Activated CD4-positive, alpha-beta memory T cell treated with anti-CD3 and anti-CD28 coated beads for 36 hours (primary cell): ENCODE measurements around the gene NABP2. TPM values are rescaled to one million over a fixed set of nuclear protein-coding genes. Genes with fewer than 3 reads are reported as not detected.

Source experiments
- CTCF ChIA-PET: fragments of 350-600 bp; sonication (Branson Sonifier 250); formaldehyde crosslinking; loops from one replicate; lab custom pipeline; 2021; ENCODE audit warnings: antibody characterized with exemption, inconsistent platforms; lab: Charles Lee
- POLR2A ChIA-PET: fragments of 350-600 bp; sonication (Branson Sonifier 250); formaldehyde crosslinking; loops from one replicate; lab custom pipeline; 2021; ENCODE audit warnings: antibody characterized with exemption; lab: Charles Lee
- DNase-seq: peaks from one replicate; pipeline ENCODE4 v3.0.0-alpha.2; 2020
- H3K27ac Mint-ChIP-seq: one replicate; pipeline ENCODE4 v1.8.0; 2021; ENCODE audit warnings: mixed read lengths
- H3K27me3 Mint-ChIP-seq: one replicate; pipeline ENCODE4 v1.8.0; 2021; ENCODE audit warnings: mixed read lengths
- H3K36me3 Mint-ChIP-seq: one replicate; pipeline ENCODE4 v1.8.0; 2021; ENCODE audit warnings: mixed read lengths
- H3K4me1 Mint-ChIP-seq: one replicate; pipeline ENCODE4 v1.8.0; 2021; ENCODE audit warnings: low read depth, mixed read lengths
- H3K4me3 Mint-ChIP-seq: one replicate; pipeline ENCODE4 v1.8.0; 2021; ENCODE audit warnings: mild to moderate bottlenecking, mixed read lengths
- H3K9me3 Mint-ChIP-seq: one replicate; pipeline ENCODE4 v1.8.0; 2021; ENCODE audit warnings: mixed read lengths
- intact Hi-C: fragments of 100-400 bp; cut with micrococcal nuclease; formaldehyde crosslinking; loops from one replicate; pipeline ENCODE4 v1.15.1; 2023
- total RNA-seq, 2 experiments: library from RNA; stranded (reverse); gene quantifications; one replicate each; pipeline ENCODE4 v1.2.3, GENCODE V29; 2021

The NABP2 gene
- total RNA-seq, 2 experiments from 2014 or later = 62.0 to 62.2 TPM

DNA sequence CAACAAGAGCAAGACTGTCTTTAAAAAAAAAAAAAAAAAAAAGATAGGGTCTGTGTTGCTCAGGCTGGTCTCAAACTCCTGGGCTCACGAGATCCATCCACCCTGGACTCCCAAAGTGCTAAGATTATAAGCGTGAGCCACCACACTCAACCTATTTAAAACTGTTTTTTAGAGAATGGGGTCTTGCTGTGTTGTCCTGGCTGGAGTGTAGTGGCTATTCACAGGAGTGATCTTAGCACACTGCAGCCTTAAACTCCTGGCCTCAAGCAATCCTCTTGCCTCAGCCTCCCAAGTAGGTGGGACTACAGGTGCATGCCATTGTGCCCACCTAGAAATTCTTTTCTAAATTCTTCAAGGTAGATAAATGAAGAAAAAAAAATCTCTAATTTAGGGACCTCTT, 50.2 kb downstream of the NABP2 start:
- intact Hi-C loops = no loop called here
- no peak for DNase-seq
- Mint-ChIP-seq H3K27ac (no peak overlapping the region), H3K4me1 (no peaks in the 10 kb centered on the region), H3K9me3 (no peaks in the 10 kb centered on the region), H3K4me3 (no peak overlapping the region), H3K27me3 (no peaks in the 10 kb centered on the region), H3K36me3 (peaks cover 31% of the 10 kb centered on the region)
- CTCF ChIA-PET = interaction anchor here (1.0 kb wide), 1 partner anchor 162 kb away, joined by 3 read pairs; no protein-coding TSS in a partner anchor
- POLR2A ChIA-PET = no interaction called here

DNA sequence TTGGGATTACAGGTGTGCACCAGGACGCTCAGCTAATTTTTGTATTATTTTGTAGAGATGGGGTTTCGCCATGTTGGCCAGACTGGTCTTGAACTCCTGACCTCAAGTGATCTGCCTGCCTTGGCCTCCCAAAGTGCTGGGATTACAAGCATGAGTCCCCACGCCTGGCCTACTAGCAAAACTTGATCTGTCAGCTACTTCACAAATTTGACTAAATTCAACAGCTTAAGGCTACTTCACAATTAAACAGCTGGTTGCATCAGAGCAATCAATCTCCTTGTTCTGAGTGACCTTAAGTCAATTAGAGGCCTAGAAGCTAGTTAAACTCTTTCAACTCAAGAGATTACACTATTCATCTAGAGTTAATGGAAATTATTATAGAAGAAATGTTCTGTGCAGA, 54.8 kb downstream of the NABP2 start:
- Mint-ChIP-seq H3K4me1 (no peaks in the 10 kb centered on the region), H3K9me3 (no peaks in the 10 kb centered on the region), H3K4me3 (no peak overlapping the region), H3K36me3 (peaks cover 43% of the 10 kb centered on the region), H3K27me3 (no peaks in the 10 kb centered on the region), H3K27ac (no peak overlapping the region)
- intact Hi-C loops = no loop called here
- ChIA-PET POLR2A (no interaction called here), CTCF (no interaction called here)
- no peak for DNase-seq

Other genes starting within 250 kb of the NABP2 start
- gene SUOX, start 227.1 kb upstream of the NABP2 start, total RNA-seq = 1 to 10 TPM; 2.4 to 2.7 TPM
- 10 to 100 TPM; 14.4 to 15.1 TPM for gene IKZF4, start 203.3 kb upstream of the NABP2 start, total RNA-seq
- 10 to 100 TPM; 28.1 to 40.7 TPM for gene RPS26, start 182.4 kb upstream of the NABP2 start, total RNA-seq
- under 1 TPM; 0.82 to 0.86 TPM for gene ERBB3, start 144.2 kb upstream of the NABP2 start, total RNA-seq
- 100 to 1,000 TPM; 399 to 410 TPM for gene PA2G4, start 119.8 kb upstream of the NABP2 start, total RNA-seq
- 1,000 to 10,000 TPM; 5,210 to 5,251 TPM for gene RPL41, start 107.7 kb upstream of the NABP2 start, total RNA-seq
- 1 to 10 TPM; 5.1 to 7.2 TPM for gene ZC3H10, start 106.1 kb upstream of the NABP2 start, total RNA-seq
- 100 to 1,000 TPM; 142 to 146 TPM for gene ESYT1, start 96.1 kb upstream of the NABP2 start, total RNA-seq
- gene MYL6B, start 71.8 kb upstream of the NABP2 start, total RNA-seq = 10 to 100 TPM; 63.8 to 70.8 TPM
- gene MYL6, start 66.0 kb upstream of the NABP2 start, total RNA-seq = 1,000 to 10,000 TPM; 1,196 to 1,215 TPM
- 100 to 1,000 TPM in 1 of 2 experiments, 10 to 100 TPM in 1; 96.4 to 103 TPM for gene SMARCC2, start 34.9 kb upstream of the NABP2 start, total RNA-seq
- 10 to 100 TPM; 28.2 to 31.2 TPM for gene RNF41, start 2.4 kb upstream of the NABP2 start, total RNA-seq
- 1 to 10 TPM in 1 of 2 experiments, under 1 TPM in 1; 0.59 to 1.7 TPM for gene SLC39A5, start 5.7 kb downstream of the NABP2 start, total RNA-seq
- gene ANKRD52, start 34.0 kb downstream of the NABP2 start, total RNA-seq = 10 to 100 TPM; 34.1 to 37.0 TPM
- gene COQ10A, start 42.6 kb downstream of the NABP2 start, total RNA-seq = 1 to 10 TPM; 6.3 to 7.0 TPM
- gene CS, start 76.0 kb downstream of the NABP2 start, total RNA-seq = 100 to 1,000 TPM; 304 to 309 TPM
- 10 to 100 TPM; 74.7 to 91.6 TPM for gene CNPY2, start 91.6 kb downstream of the NABP2 start, total RNA-seq
- 10 to 100 TPM; 49.0 to 51.2 TPM for gene PAN2, start 109.7 kb downstream of the NABP2 start, total RNA-seq
- 10 to 100 TPM; 47.6 to 48.5 TPM for gene IL23A, start 114.5 kb downstream of the NABP2 start, total RNA-seq
- 100 to 1,000 TPM; 125 to 139 TPM for gene STAT2, start 135.8 kb downstream of the NABP2 start, total RNA-seq
- not detected for gene APOF, start 138.5 kb downstream of the NABP2 start, total RNA-seq
- 10 to 100 TPM; 60.1 to 62.6 TPM for gene TIMELESS, start 225.1 kb downstream of the NABP2 start, total RNA-seq
- gene MIP, start 230.3 kb downstream of the NABP2 start, total RNA-seq = not detected
- gene SPRYD4, start 244.2 kb downstream of the NABP2 start, total RNA-seq = 1 to 10 TPM; 2.4 to 2.9 TPM